Fibroblast of skin of right quadriceps (primary cell): Measurements from ENCODE around the gene CFAP410.

Experiments used
- DNase-seq: peaks from one replicate; pipeline ENCODE4 v3.0.0-alpha.2; 2013

The CFAP410 gene

GRCh38 chr21:44297525-44298290 lies 41.5 kb downstream of the CFAP410 start:
- peak; percentile 71 for DNase-seq

- DNase-seq, result no peak
Measured at GRCh38 chr21:44296916-44297315, 42.3 kb downstream of the CFAP410 start.

GRCh38 chr21:44296103-44296519 lies 43.1 kb downstream of the CFAP410 start:
- no peak for DNase-seq

GRCh38 chr21:44295646-44296045 lies 43.5 kb downstream of the CFAP410 start:
- DNase-seq, result no peak

GRCh38 chr21:44295163-44295573 lies 44.0 kb downstream of the CFAP410 start:
- DNase-seq, result no peak

GRCh38 chr21:44294391-44295162 lies 44.6 kb downstream of the CFAP410 start:
- peak; percentile 37 for DNase-seq

GRCh38 chr21:44293551-44294231 lies 45.5 kb downstream of the CFAP410 start:
- no peak for DNase-seq

- DNase-seq, result no peak
Measured at GRCh38 chr21:44292812-44293195, 46.4 kb downstream of the CFAP410 start.

- no peak for DNase-seq
Measured at GRCh38 chr21:44291936-44292811, 47.0 kb downstream of the CFAP410 start.

- DNase-seq, result no peak
Measured at GRCh38 chr21:44291078-44291935, 47.9 kb downstream of the CFAP410 start.

GRCh38 chr21:44290327-44291077 lies 48.7 kb downstream of the CFAP410 start:
- DNase-seq, result no peak

GRCh38 chr21:44289381-44290010 lies 49.7 kb downstream of the CFAP410 start:
- DNase-seq, result no peak

GRCh38 chr21:44288251-44289110 lies 50.7 kb downstream of the CFAP410 start:
- no peak for DNase-seq

GRCh38 chr21:44286716-44287632 lies 52.2 kb downstream of the CFAP410 start:
- no peak for DNase-seq

- DNase-seq, result no peak
Measured at GRCh38 chr21:44286086-44286715, 53.0 kb downstream of the CFAP410 start.

- peak; percentile 48 for DNase-seq
Measured at GRCh38 chr21:44285138-44285992, 53.8 kb downstream of the CFAP410 start, which contains the start of gene AIRE. TSS of gene AIRE (plus strand) at chr21:44285876. CDS start at chr21:44286007, 131 bp downstream.

- DNase-seq, result no peak
Measured at GRCh38 chr21:44283948-44284347, 55.2 kb downstream of the CFAP410 start.
